Testis (tissue), 3 donors: Measurements from ENCODE around the gene TASOR. TPM values are rescaled to one million over a fixed set of nuclear protein-coding genes. Genes with fewer than 3 reads are reported as not detected.

Source experiments
- DNase-seq: peaks from one replicate; pipeline ENCODE4 v3.0.0-alpha.2; 2019
- H3K27ac ChIP-seq, 2 donors: fragments of 200-600 bp; sonication (generic); one replicate each; pipeline ENCODE4 v1.5.1; 2019
- H3K27me3 ChIP-seq: fragments of 200-600 bp; sonication (generic); one replicate; pipeline ENCODE4 v1.5.1; 2019
- H3K36me3 ChIP-seq: fragments of 200-600 bp; sonication (generic); one replicate; pipeline ENCODE4 v1.5.1; 2017; ENCODE audit warnings: low read depth; ENCODE audit errors: missing control alignments
- H3K4me1 ChIP-seq: fragments of 200-600 bp; sonication (generic); one replicate; pipeline ENCODE4 v1.5.1; 2019
- H3K4me3 ChIP-seq, 2 donors: fragments of 200-600 bp; sonication (generic); one replicate each; pipeline ENCODE4 v1.5.1; 2017 to 2019
- H3K9me3 ChIP-seq: fragments of 200-600 bp; sonication (generic); one replicate; pipeline ENCODE4 v1.5.1; 2017
- CTCF ChIP-seq, 3 experiments: fragments of 450-650 bp in 2 of 3; fragments of 200-600 bp in 1 of 3; sonication (generic) in 1 of 3; IDR thresholded peaks; one replicate each; pipeline ENCODE4 v1.5.1; 2016 to 2019; ENCODE audit warnings: antibody characterized with exemption in 3 of 3, mild to moderate bottlenecking in 2 of 3, moderate library complexity in 1 of 3
- POLR2A ChIP-seq: fragments of 450-650 bp; IDR thresholded peaks from one replicate; pipeline ENCODE4 v1.6.1; 2017; ENCODE audit warnings: antibody characterized with exemption, mild to moderate bottlenecking, moderate library complexity
- WGBS, 2 donors: methylation state at CpG; one replicate each; pipeline ENCODE4 v1.1.5; 2018; 5-methylcytosine and 5-hydroxymethylcytosine counted together
- intact Hi-C: fragments of 100-400 bp; cut with DNase I; formaldehyde crosslinking; loops from one replicate; pipeline ENCODE4 v1.15.1; 2023; ENCODE audit warnings: low total_unique reads
- polyA plus RNA-seq: library from polyadenylated mRNA; stranded (reverse); fragments of 350-450 nt; fragmentation: Illumina TruSeq; extraction: RNeasy Lipid Tissue Mini Kit (QIAGEN cat#74804); gene quantifications from one replicate; pipeline ENCODE4 v1.2.3, GENCODE V29; 2014; ENCODE audit warnings: low read depth, low replicate concordance; ENCODE audit not compliant: insufficient read depth
- total RNA-seq, 2 donors: library from RNA; depleted of rRNA; stranded (reverse); fragments of >200 nt; gene quantifications; one replicate each; pipeline ENCODE4 v1.2.3, GENCODE V29; 2016

The TASOR gene
- total and polyA plus RNA-seq, 3 donors from 2014 or later = 60.7 to 96.9 (median 90.7) TPM

- TF ChIP-seq CTCF (IDR thresholded peaks at IDR 0.05) (no peak), POLR2A (no peak)
- Histone ChIP-seq H3K4me3 (no peak overlapping the region), H3K4me1 (no peaks in the 10 kb centered on the region), H3K27ac (no peak overlapping the region), H3K9me3 (no peaks in the 10 kb centered on the region), H3K36me3 (no peaks in the 10 kb centered on the region), H3K27me3 (no peaks in the 10 kb centered on the region)
- intact Hi-C loops = no loop called here
- WGBS, 2 donors = 48 to 57% methylated on average over 2 of the region's 2 CpGs
- no peak for DNase-seq
These were observed 9.1 kb downstream of the TASOR start for GRCh38 chr3:56673781-56674457.

DNA sequence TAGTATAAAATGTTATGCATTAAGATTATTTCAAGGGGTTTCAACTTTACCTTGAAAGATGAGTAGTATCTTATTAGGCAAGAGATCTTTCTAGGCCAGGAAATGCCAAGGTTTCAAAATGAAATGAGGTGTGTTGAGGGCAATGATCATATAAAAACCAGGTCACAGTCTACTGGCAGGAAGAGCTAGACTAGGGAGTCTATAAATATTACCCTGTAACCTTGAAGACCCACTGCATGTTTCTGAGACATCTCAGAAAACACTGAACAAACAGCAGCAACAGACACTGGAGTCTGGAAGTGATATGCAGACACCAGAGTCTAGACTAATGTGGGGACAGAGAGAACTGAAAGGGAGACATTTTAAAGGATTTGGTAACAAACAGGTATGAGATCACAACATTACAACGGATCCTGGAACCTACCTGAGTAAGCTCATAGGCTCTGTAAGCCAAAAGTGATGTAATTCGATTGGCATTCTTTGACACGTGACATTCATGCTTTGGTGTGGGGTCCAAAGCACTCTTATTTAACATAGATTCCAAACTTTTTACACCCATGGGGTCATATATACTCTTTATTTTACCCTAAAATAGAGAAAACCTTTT is 15.0 kb downstream of the TASOR start:
- TF ChIP-seq CTCF (IDR thresholded peaks at IDR 0.05) (no peak), POLR2A (no peak)
- H3K36me3 ChIP-seq = no peaks in the 10 kb centered on the region
- H3K27ac ChIP-seq = no peak overlapping the region
- H3K4me3 ChIP-seq = no peak overlapping the region
- no peaks in the 10 kb centered on the region for H3K4me1 ChIP-seq
- no peak for DNase-seq
- WGBS, 2 donors = 80 to 85% methylated on average over 3 of the region's 3 CpGs
- intact Hi-C loops = no loop called here
- no peaks in the 10 kb centered on the region for H3K9me3 ChIP-seq
- no peaks in the 10 kb centered on the region for H3K27me3 ChIP-seq

DNA sequence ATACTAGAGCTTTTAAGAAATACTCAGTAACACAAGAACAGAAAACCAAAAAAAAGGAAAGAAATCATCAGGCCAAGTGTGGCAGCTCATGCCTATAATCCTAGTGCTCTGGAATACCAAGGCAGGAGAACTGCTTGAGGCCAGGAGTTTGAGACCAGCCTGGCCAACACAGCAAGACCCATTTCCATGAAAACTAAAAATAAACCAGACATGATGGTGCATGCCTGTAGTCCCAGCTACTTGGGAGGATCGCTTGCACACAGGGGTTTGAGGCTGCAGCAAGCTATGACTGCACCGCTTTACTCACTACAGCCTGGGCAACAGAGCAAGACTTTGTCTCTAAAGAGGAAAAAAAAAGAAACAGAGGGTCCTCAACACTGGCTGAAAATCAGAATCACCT is 18.2 kb downstream of the TASOR start:
- Histone ChIP-seq H3K4me1 (no peaks in the 10 kb centered on the region), H3K36me3 (no peaks in the 10 kb centered on the region), H3K9me3 (no peaks in the 10 kb centered on the region), H3K4me3 (no peak overlapping the region), H3K27me3 (no peaks in the 10 kb centered on the region), H3K27ac (no peak overlapping the region)
- WGBS, 2 donors = 95 to 100% methylated on average over 2 of the region's 2 CpGs
- intact Hi-C loops = no loop called here
- TF ChIP-seq CTCF (IDR thresholded peaks at IDR 0.05) = no peak
- no peak for TF ChIP-seq POLR2A
- DNase-seq = no peak

DNA sequence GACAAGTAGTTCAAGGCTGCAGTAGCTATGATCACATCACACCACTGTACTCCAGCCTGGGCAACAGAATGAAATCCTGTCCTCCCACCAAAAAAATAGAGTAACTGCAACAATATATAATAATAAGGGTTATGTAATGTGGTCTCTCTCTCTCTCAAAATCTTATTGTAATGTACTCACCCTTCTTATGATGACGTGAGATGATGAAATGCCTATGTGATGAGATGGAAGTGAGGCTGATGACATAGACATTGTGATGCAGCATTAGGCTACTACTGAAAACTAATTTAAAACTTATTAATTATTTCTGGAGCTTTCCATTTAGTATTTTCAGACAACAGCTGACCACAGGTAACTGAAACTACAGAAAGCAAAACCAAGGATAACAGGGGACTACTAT is 27.4 kb downstream of the TASOR start:
- H3K4me3 ChIP-seq = no peak overlapping the region
- no peaks in the 10 kb centered on the region for H3K27me3 ChIP-seq
- H3K27ac ChIP-seq = no peak overlapping the region
- intact Hi-C loops = no loop called here
- no peaks in the 10 kb centered on the region for H3K9me3 ChIP-seq
- no peaks in the 10 kb centered on the region for H3K4me1 ChIP-seq
- no peaks in the 10 kb centered on the region for H3K36me3 ChIP-seq
- WGBS, 2 donors = 85 to 91% methylated on average over 1 of the region's 1 CpG
- TF ChIP-seq CTCF (IDR thresholded peaks at IDR 0.05) = no peak
- no peak for TF ChIP-seq POLR2A
- no peak for DNase-seq

- no peak for TF ChIP-seq POLR2A
- no peak for TF ChIP-seq CTCF (IDR thresholded peaks at IDR 0.05)
- no peaks in the 10 kb centered on the region for H3K9me3 ChIP-seq
- no peaks in the 10 kb centered on the region for H3K27me3 ChIP-seq
- no peaks in the 10 kb centered on the region for H3K4me1 ChIP-seq
- 94 to 96% methylated on average over 1 of the region's 1 CpG for WGBS, 2 donors
- no peak for DNase-seq
- no peak overlapping the region for H3K4me3 ChIP-seq
- intact Hi-C loops = no loop called here
- H3K36me3 ChIP-seq = no peaks in the 10 kb centered on the region
- H3K27ac ChIP-seq = no peak overlapping the region
These were observed 28.6 kb downstream of the TASOR start for GRCh38 chr3:56654460-56654859.
